GM23338 (cell line): Measurements from ENCODE around the gene CAMTA1. TPM values are rescaled to one million over a fixed set of nuclear protein-coding genes. Genes with fewer than 3 reads are reported as not detected.

ENCODE experiments used
- ATAC-seq: fragments of 200-7000 bp; cut with Tn5 transposase; 3 replicates; pipeline ENCODE4 v1.9.1; 2020
- DNase-seq: peaks from one replicate; pipeline ENCODE4 v3.0.0-alpha.2; 2015; ENCODE audit warnings: low spot score
- H2AFZ ChIP-seq: fragments of 200-600 bp; sonication (generic); 2 replicates; pipeline ENCODE4 v1.8.0; 2016; ENCODE audit warnings: antibody characterized with exemption, mild to moderate bottlenecking, moderate library complexity
- H3F3A ChIP-seq: fragments of 200-600 bp; sonication (generic); replicated peaks from 2 replicates; pipeline ENCODE4 v1.8.0; 2017; ENCODE audit warnings: antibody characterized with exemption, mixed run types, low read depth
- H3K27ac ChIP-seq: fragments of 200-600 bp; sonication (generic); 2 replicates; pipeline ENCODE4 v1.6.1; 2016; ENCODE audit warnings: low read depth
- H3K27me3 ChIP-seq: fragments of 200-600 bp; sonication (generic); 2 replicates; pipeline ENCODE4 v1.8.0; 2016; ENCODE audit warnings: mild to moderate bottlenecking, mixed run types, moderate library complexity; ENCODE audit not compliant: insufficient read depth
- H3K36me3 ChIP-seq: fragments of 200-600 bp; sonication (generic); 2 replicates; pipeline ENCODE4 v1.8.0; 2016; ENCODE audit warnings: mild to moderate bottlenecking; ENCODE audit not compliant: insufficient read depth
- H3K4me1 ChIP-seq: fragments of 200-600 bp; sonication (generic); 2 replicates; pipeline ENCODE4 v1.8.0; 2016; ENCODE audit warnings: mild to moderate bottlenecking, moderate library complexity; ENCODE audit not compliant: insufficient read depth
- H3K4me2 ChIP-seq: fragments of 200-600 bp; sonication (generic); 2 replicates; pipeline ENCODE4 v1.7.1; 2017; ENCODE audit warnings: mixed run types
- H3K4me3 ChIP-seq: fragments of 200-600 bp; sonication (generic); 2 replicates; pipeline ENCODE4 v1.6.1; 2016; ENCODE audit warnings: mixed run types
- H3K79me2 ChIP-seq: fragments of 200-600 bp; sonication (generic); replicated peaks from 2 replicates; pipeline ENCODE4 v1.8.0; 2017; ENCODE audit warnings: mild to moderate bottlenecking; ENCODE audit not compliant: insufficient read depth
- H3K9me2 ChIP-seq: fragments of 200-600 bp; sonication (generic); 2 replicates; pipeline ENCODE4 v1.8.0; 2017; ENCODE audit not compliant: insufficient read depth
- H4K20me1 ChIP-seq: fragments of 200-600 bp; sonication (generic); replicated peaks from 2 replicates; pipeline ENCODE4 v1.8.0; 2017; ENCODE audit warnings: mild to moderate bottlenecking; ENCODE audit not compliant: insufficient read depth
- H3K27ac Mint-ChIP-seq: 2 replicates; pipeline ENCODE4 v1.8.0; 2020; ENCODE audit warnings: inconsistent platforms, mild to moderate bottlenecking, moderate library complexity, mixed read lengths
- H3K27me3 Mint-ChIP-seq: 3 replicates; pipeline ENCODE4 v1.8.0; 2022; ENCODE audit warnings: low read depth, mild to moderate bottlenecking, moderate library complexity, mixed read lengths, inconsistent platforms; ENCODE audit not compliant: insufficient read depth, poor library complexity
- H3K36me3 Mint-ChIP-seq: 3 replicates; pipeline ENCODE4 v1.8.0; 2021; ENCODE audit warnings: low read depth, mild to moderate bottlenecking, inconsistent platforms, moderate library complexity, mixed read lengths
- H3K4me1 Mint-ChIP-seq: 3 replicates; pipeline ENCODE4 v1.8.0; 2020; ENCODE audit warnings: mild to moderate bottlenecking, inconsistent platforms, mixed read lengths
- H3K4me3 Mint-ChIP-seq: 3 replicates; pipeline ENCODE4 v1.8.0; 2021; ENCODE audit warnings: moderate library complexity, mild to moderate bottlenecking, inconsistent platforms, mixed read lengths
- H3K9me3 Mint-ChIP-seq: 3 replicates; pipeline ENCODE4 v1.8.0; 2020; ENCODE audit warnings: moderate library complexity, mild to moderate bottlenecking, inconsistent platforms, mixed read lengths
- EZH2 ChIP-seq: fragments of 200-600 bp; sonication (generic); IDR thresholded peaks from one replicate; pipeline ENCODE4 v1.8.0; 2017; ENCODE audit warnings: antibody characterized with exemption, mild to moderate bottlenecking, low read depth; ENCODE audit not compliant: unreplicated experiment
- JUNB ChIP-seq: IDR thresholded peaks from one replicate; pipeline ENCODE4 v1.6.1; 2016; ENCODE audit warnings: antibody characterized with exemption; ENCODE audit not compliant: unreplicated experiment
- POLR2AphosphoS5 ChIP-seq: IDR thresholded peaks from 2 replicates; pipeline ENCODE4 v1.6.1; 2016; ENCODE audit warnings: antibody characterized with exemption, low read depth
- STAT1 ChIP-seq: IDR thresholded peaks from one replicate; pipeline ENCODE4 v1.6.1; 2016; ENCODE audit warnings: antibody characterized with exemption; ENCODE audit not compliant: unreplicated experiment
- ZNF114 ChIP-seq: fragments of 250-450 bp; sonication (Bioruptor Pico); IDR thresholded peaks from 2 replicates; pipeline ENCODE4 v1.5.0; 2020; ENCODE audit warnings: mild to moderate bottlenecking, moderate library complexity
- ZNF462 ChIP-seq: fragments of 250-450 bp; sonication (Bioruptor Pico); IDR thresholded peaks from 2 replicates; pipeline ENCODE4 v1.5.0; 2020; ENCODE audit warnings: mild to moderate bottlenecking, moderate library complexity
- polyA plus RNA-seq: library from polyadenylated mRNA; unstranded; fragments of >200 nt; fragmentation: Nextera tagmentation; extraction: Ambion mirVana; gene quantifications from 2 replicates; pipeline ENCODE4 v1.2.1, GENCODE V29; 2016
- total RNA-seq: library from RNA; depleted of rRNA; stranded (reverse); fragments of >200 nt; shearing (Covaris generic); gene quantifications from 2 replicates; pipeline ENCODE4 v1.2.3, GENCODE V29; 2014

The CAMTA1 gene
- total and polyA plus RNA-seq, 2 experiments from 2014 or later = 115 to 519 TPM

GRCh38 chr1:6827079-6827478 is 41.8 kb downstream of the CAMTA1 start:
- Histone ChIP-seq H3K4me1 (0 out of 2 replicates have a peak, but pooled peaks cover 5% of the 10 kb centered on the region), H3K36me3 (no peaks in the 10 kb centered on the region), H3K9me2 (no peaks in the 10 kb centered on the region), H3F3A (no peaks in the 10 kb centered on the region), H3K27me3 (no peaks in the 10 kb centered on the region), H3K4me2 (no peak overlapping the region), H3K4me3 (no peak overlapping the region), H4K20me1 (peaks cover 5% of the 10 kb centered on the region; the same call in 1 of the 2 replicates), H3K27ac (no peak overlapping the region), H3K79me2 (peaks cover 73% of the 10 kb centered on the region), H2AFZ (no peak overlapping the region)
- ATAC-seq (no peak), DNase-seq (no peak)
- Mint-ChIP-seq H3K27me3 (no peaks in the 10 kb centered on the region), H3K4me1 (peaks cover 12% of the 10 kb centered on the region; the same call in 2 of the 3 replicates), H3K27ac (no peak overlapping the region; the same call in 1 of the 2 replicates), H3K9me3 (no peaks in the 10 kb centered on the region), H3K4me3 (no peak overlapping the region), H3K36me3 (peaks cover 7% of the 10 kb centered on the region; the same call in 2 of the 3 replicates)
- no peak for TF ChIP-seq STAT1
- no peak for TF ChIP-seq JUNB
- TF ChIP-seq POLR2AphosphoS5 = no peak
- TF ChIP-seq EZH2 = no peak
- TF ChIP-seq ZNF114 (CRISPR knock-in tag) = no peak
- TF ChIP-seq ZNF462 (CRISPR knock-in tag) = no peak

GRCh38 chr1:6827630-6828165 is 42.4 kb downstream of the CAMTA1 start:
- H3K9me2 ChIP-seq = no peaks in the 10 kb centered on the region
- Mint-ChIP-seq H3K4me1 (peaks cover 16% of the 10 kb centered on the region; the same call in 2 of the 3 replicates), H3K4me3 (no peak overlapping the region), H3K36me3 (peaks cover 7% of the 10 kb centered on the region; the same call in 2 of the 3 replicates), H3K27me3 (peaks cover 2% of the 10 kb centered on the region), H3K27ac (no peak overlapping the region), H3K9me3 (no peaks in the 10 kb centered on the region)
- no peak overlapping the region for H3K27ac ChIP-seq
- no peak overlapping the region for H2AFZ ChIP-seq
- no peak for ATAC-seq
- H3K79me2 ChIP-seq = peaks cover 74% of the 10 kb centered on the region
- no peak for DNase-seq
- H3K27me3 ChIP-seq = no peaks in the 10 kb centered on the region
- no peak overlapping the region for H3K4me3 ChIP-seq
- H3K36me3 ChIP-seq = no peaks in the 10 kb centered on the region
- H4K20me1 ChIP-seq = peaks cover 5% of the 10 kb centered on the region; the same call in 1 of the 2 replicates
- H3K4me1 ChIP-seq = 0 out of 2 replicates have a peak, but pooled peaks cover 5% of the 10 kb centered on the region
- H3F3A ChIP-seq = no peaks in the 10 kb centered on the region
- H3K4me2 ChIP-seq = no peak overlapping the region
- no peak for TF ChIP-seq ZNF462 (CRISPR knock-in tag)
